GM12878 (cell line): ENCODE data around the gene KRT81. TPM values are rescaled to one million over a fixed set of nuclear protein-coding genes. Genes with fewer than 3 reads are reported as not detected.

Source experiments
- ATAC-seq: fragments of 200-7000 bp; cut with Tn5 transposase; 3 replicates; pipeline ENCODE4 v1.9.1; 2020; ENCODE audit warnings: mild to moderate bottlenecking, moderate library complexity
- BruUV-seq: library from RNA; stranded (reverse); fragments of 400-500 nt; replicated peaks from 2 replicates; lab custom pipeline; 2021; lab: Mats Ljungman, UMichigan
- CTCF ChIA-PET: fragments of 300-600 bp; sonication (Branson Sonifier 250); formaldehyde crosslinking; extraction: SDS; loops from one replicate; lab custom pipeline; 2021; ENCODE audit warnings: inconsistent platforms; lab: Yijun Ruan, JAX
- POLR2A ChIA-PET: fragments of 350-600 bp; formaldehyde crosslinking; extraction: SDS; loops from one replicate; lab custom pipeline; 2021; ENCODE audit warnings: inconsistent platforms; lab: Charles Lee
- RAD21 ChIA-PET: fragments of 300-600 bp; sonication (Branson Sonifier 250); formaldehyde crosslinking; loops from one replicate; lab custom pipeline; 2023; ENCODE audit warnings: antibody characterized with exemption; ENCODE audit not compliant: unreplicated experiment; lab: Charles Lee
- SMC1A ChIA-PET: fragments of 300-600 bp; sonication (Branson Sonifier 250); formaldehyde crosslinking; loops from one replicate; lab custom pipeline; 2023; ENCODE audit not compliant: unreplicated experiment, uncharacterized antibody; lab: Charles Lee
- DNase-seq: peaks from one replicate; pipeline ENCODE4 v3.0.0-alpha.2; 2011; ENCODE audit warnings: low read depth, low spot score
- FAIRE-seq: peaks from 3 replicates; lab custom pipeline; 2011; peaks lifted over from hg19 to GRCh38; lab: Jason Lieb, UNC
- H2AFZ ChIP-seq: 2 replicates; pipeline ENCODE4 v1.6.0; 2011; ENCODE audit warnings: low read depth, low read length, control low read depth; ENCODE audit not compliant: control insufficient read depth
- H3K27ac ChIP-seq: 2 replicates; pipeline ENCODE4 v1.5.1; 2011; ENCODE audit warnings: control low read depth; ENCODE audit not compliant: control insufficient read depth, insufficient read depth
- H3K27me3 ChIP-seq, 2 experiments: replicated peaks in 1 of 2; 2 replicates each; pipeline versions ENCODE4 v1.6.0 to v1.6.1; 2011; ENCODE audit warnings: low read length in 1 of 2; ENCODE audit not compliant: control insufficient read depth in 2 of 2, insufficient read depth in 2 of 2
- H3K36me3 ChIP-seq, 2 experiments: 2 replicates each; pipeline ENCODE4 v1.5.1; 2011; ENCODE audit warnings: low read length in 1 of 2; ENCODE audit not compliant: control insufficient read depth in 2 of 2, insufficient read depth in 2 of 2
- H3K4me1 ChIP-seq: 2 replicates; pipeline ENCODE4 v1.6.1; 2011; ENCODE audit warnings: mild to moderate bottlenecking, low read length, moderate library complexity, mixed read lengths; ENCODE audit not compliant: control insufficient read depth, insufficient read depth
- H3K4me2 ChIP-seq: 2 replicates; pipeline ENCODE4 v1.6.0; 2011; ENCODE audit warnings: control low read depth; ENCODE audit not compliant: control insufficient read depth, insufficient read depth
- H3K4me3 ChIP-seq: fragments of 200-600 bp; sonication (generic); 2 replicates; pipeline ENCODE4 v1.5.1; 2016
- H3K79me2 ChIP-seq: 2 replicates; pipeline ENCODE4 v1.6.0; 2011; ENCODE audit warnings: low read length; ENCODE audit not compliant: control insufficient read depth, insufficient read depth
- H3K9ac ChIP-seq: 2 replicates; pipeline ENCODE4 v1.8.0; 2011; ENCODE audit warnings: low read length, control low read depth, mixed read lengths; ENCODE audit not compliant: control insufficient read depth, insufficient read depth
- H3K9me3 ChIP-seq: replicated peaks from 3 replicates; pipeline ENCODE4 v1.5.1; 2011; ENCODE audit warnings: mild to moderate bottlenecking, low read length; ENCODE audit not compliant: control insufficient read depth, insufficient read depth
- H4K20me1 ChIP-seq: 2 replicates; pipeline ENCODE4 v1.6.0; 2011; ENCODE audit not compliant: control insufficient read depth, insufficient read depth
- ATF2 ChIP-seq: IDR thresholded peaks from 2 replicates; pipeline ENCODE4 v1.6.1; 2012; ENCODE audit warnings: low read length, inconsistent platforms
- CBX3 ChIP-seq: fragments of 200-600 bp; sonication (generic); IDR thresholded peaks from 2 replicates; pipeline ENCODE4 v1.6.1; 2016; ENCODE audit warnings: low read depth, borderline replicate concordance
- E4F1 ChIP-seq: fragments of 450-650 bp; IDR thresholded peaks from 2 replicates; pipeline ENCODE4 v1.6.1; 2018; ENCODE audit warnings: borderline replicate concordance, mild to moderate bottlenecking; ENCODE audit not compliant: partially characterized antibody
- EP300 ChIP-seq, 2 experiments: fragments of 150-350 bp in 1 of 2; IDR thresholded peaks; 2 replicates each; pipeline ENCODE4 v1.6.1; 2011 to 2012; ENCODE audit warnings: low read depth in 2 of 2, low read length in 2 of 2, borderline replicate concordance in 1 of 2, improper control_type of control experiment in 1 of 2, inconsistent platforms in 1 of 2; ENCODE audit not compliant: control insufficient read depth in 1 of 2
- ETV6 ChIP-seq, 2 experiments: fragments of 450-650 bp in 1 of 2; IDR thresholded peaks in 1 of 2; conservative IDR thresholded peaks in 1 of 2; 2 replicates each; pipeline ENCODE4 v1.6.1; 2014; ENCODE audit warnings: antibody characterized with exemption in 1 of 2, borderline replicate concordance in 1 of 2, low read depth in 1 of 2, mild to moderate bottlenecking in 1 of 2, moderate library complexity in 1 of 2
- HCFC1 ChIP-seq: fragments of 150-350 bp; IDR thresholded peaks from 2 replicates; pipeline ENCODE4 v1.6.1; 2014; ENCODE audit warnings: low read length
- KLF5 ChIP-seq: fragments of 450-650 bp; IDR thresholded peaks from 2 replicates; pipeline ENCODE4 v1.6.1; 2014; ENCODE audit warnings: mild to moderate bottlenecking; ENCODE audit not compliant: partially characterized antibody
- MLLT1 ChIP-seq: fragments of 450-650 bp; IDR thresholded peaks from 2 replicates; pipeline ENCODE4 v1.6.1; 2016; ENCODE audit warnings: mild to moderate bottlenecking
- ZNF24 ChIP-seq: fragments of 450-650 bp; IDR thresholded peaks from 2 replicates; pipeline ENCODE4 v1.6.1; 2017; ENCODE audit warnings: antibody characterized with exemption, mild to moderate bottlenecking
- WGBS: methylation state at CpG from one replicate; pipeline ENCODE4 v1.1.6; 2016; ENCODE audit warnings: low lambda C conversion rate; ENCODE audit not compliant: insufficient replicate concordance, insufficient coverage; ENCODE audit errors: missing lambda C conversion rate; 5-methylcytosine and 5-hydroxymethylcytosine counted together
- in situ Hi-C: fragments of 300-500 bp; cut with MboI; formaldehyde crosslinking; loops from 9 replicates; pipeline ENCODE4 v1.14.3; 2018; ENCODE audit warnings: mixed read lengths
- intact Hi-C: fragments of 100-400 bp; cut with micrococcal nuclease; formaldehyde crosslinking; loops from one replicate; pipeline ENCODE4 v1.14.2; 2022; ENCODE audit not compliant: unreplicated experiment
- polyA plus RNA-seq, 11 experiments: library from polyadenylated mRNA; depleted of rRNA in 4 of 11; unstranded in 6 of 11; stranded (reverse) in 5 of 11; fragments of >200 nt; fragmentation: Nextera tagmentation in 4 of 11; fragmentation: Illumina TruSeq in 1 of 11; extraction: Ambion mirVana in 4 of 11; extraction: Trizol in 1 of 11; gene quantifications; 1 replicate in 1 of 11; 2 replicates in 10 of 11; pipeline versions ENCODE4 v1.2.1 to v1.2.3, GENCODE V29; 2011 to 2016; ENCODE audit warnings: inconsistent platforms in 2 of 11, missing spikeins in 2 of 11, low read depth in 1 of 11
- total RNA-seq, 4 experiments: library from RNA; depleted of rRNA in 3 of 4; stranded (reverse); fragments of >200 nt in 3 of 4; fragmentation: Illumina TruSeq in 1 of 4; extraction: Trizol in 1 of 4; gene quantifications; 2 replicates each; pipeline versions ENCODE4 v1.2.1 to v1.2.3, GENCODE V29; 2013 to 2021

The KRT81 gene
- total and polyA plus RNA-seq, 10 of the 15 experiments (the other 5 are each of a cell fraction or from before 2014, with no cell fraction given): 0.05 to 0.15 TPM; not detected in 8

- H2AFZ ChIP-seq: no peak overlapping the region
- intact Hi-C loops (no loop called here), in situ Hi-C loops (no loop called here)
- FAIRE-seq: no peak
- H3K36me3 ChIP-seq: no peaks in the 10 kb centered on the region
- H4K20me1 ChIP-seq: no peaks in the 10 kb centered on the region
- ChIA-PET RAD21 (interaction anchor here (0.6 kb wide), 2 partner anchors 316 to 640 kb away, joined by 4 to 5 read pairs; no protein-coding TSS in a partner anchor), CTCF (interaction anchor here (1.2 to 2.6 kb wide), 4 partner anchors 9 to 22 kb away, joined by 3 to 12 read pairs (median 5); no protein-coding TSS in a partner anchor), SMC1A (no interaction called here), POLR2A (no interaction called here)
- no peak for ATAC-seq
- WGBS: 17% methylated on average over 10 of the region's 10 CpGs
- H3K4me3 ChIP-seq: no peak overlapping the region
- H3K9ac ChIP-seq: no peak overlapping the region
- H3K9me3 ChIP-seq: no peaks in the 10 kb centered on the region; the same call in 2 of the 3 replicates
- H3K4me1 ChIP-seq: no peaks in the 10 kb centered on the region
- no peak overlapping the region for H3K27ac ChIP-seq
- H3K4me2 ChIP-seq: no peak overlapping the region
- TF ChIP-seq HCFC1: no peak
- TF ChIP-seq KLF5: no peak
- TF ChIP-seq EP300 (IDR thresholded peaks at IDR 0.05; ENCODE audit: borderline replicate concordance in 1 of 2, control insufficient read depth in 1 of 2, low read depth in 2 of 2, low read length in 2 of 2): no peak
- DNase-seq: no peak
- BruUV-seq: no TSS peak
- no peaks in the 10 kb centered on the region for H3K79me2 ChIP-seq
- H3K27me3 ChIP-seq: peaks cover 0 to 2% of the 10 kb centered on the region in 2 experiments; a peak in 2 of 4 replicates
These were observed 47.1 kb upstream of the KRT81 start for GRCh38 chr12:52338241-52338960.

GRCh38 chr12:52337054-52337453 is 45.7 kb upstream of the KRT81 start:
- WGBS: 0% methylated on average over 1 of the region's 1 CpG
- H4K20me1 ChIP-seq: no peaks in the 10 kb centered on the region
- in situ Hi-C loops: no loop called here
- no peaks in the 10 kb centered on the region; the same call in 2 of the 3 replicates for H3K9me3 ChIP-seq
- no peaks in the 10 kb centered on the region for H3K4me1 ChIP-seq
- CTCF ChIA-PET: interaction anchor here (1.0 to 2.2 kb wide), 3 partner anchors 9 to 14 kb away, joined by 3 to 7 read pairs (median 3); no protein-coding TSS in a partner anchor
- POLR2A ChIA-PET: interaction anchor here (1.2 kb wide), 1 partner anchor 10 kb away, joined by 3 read pairs; no protein-coding TSS in a partner anchor
- no peak overlapping the region for H2AFZ ChIP-seq
- peaks cover 0 to 2% of the 10 kb centered on the region in 2 experiments; a peak in 2 of 4 replicates for H3K27me3 ChIP-seq
- DNase-seq: no peak
- BruUV-seq: no TSS peak
- no peak overlapping the region for H3K4me2 ChIP-seq
- no peak overlapping the region for H3K9ac ChIP-seq
- no peak overlapping the region for H3K27ac ChIP-seq
- no peak for ATAC-seq
- no peak for FAIRE-seq
- RAD21 ChIA-PET: no interaction called here
- intact Hi-C loops: no loop called here
- SMC1A ChIA-PET: interaction anchor here (0.9 kb wide), 1 partner anchor 168 kb away, joined by 3 read pairs; no protein-coding TSS in a partner anchor
- H3K36me3 ChIP-seq: no peaks in the 10 kb centered on the region
- no peak overlapping the region for H3K4me3 ChIP-seq
- H3K79me2 ChIP-seq: no peaks in the 10 kb centered on the region
- no peak for TF ChIP-seq ATF2
- no peak for TF ChIP-seq MLLT1
- no peak for TF ChIP-seq E4F1
- no peak for TF ChIP-seq CBX3
- TF ChIP-seq ZNF24: no peak
- TF ChIP-seq ETV6 (conservative IDR thresholded peaks at IDR 0.05 in 1 of 2, IDR thresholded peaks at IDR 0.05 in 1 of 2; ENCODE audit: borderline replicate concordance in 1 of 2, low read depth in 1 of 2): no peak
